Measurements from ENCODE around the gene PKP4. TPM values are rescaled to one million over a fixed set of nuclear protein-coding genes. Genes with fewer than 3 reads are reported as not detected.

The PKP4 gene
- total and polyA plus RNA-seq, 2 donors (not counting 1 experiment from before 2014, with no cell fraction given), result 44.5 to 56.3 TPM

GRCh38 chr2:158610059-158610458 is 153.3 kb downstream of the PKP4 start:
- H3K27ac ChIP-seq (ENCODE audit: insufficient read depth, low read length), result no peak overlapping the region
- no peaks in the 10 kb centered on the region for H3K36me3 ChIP-seq (ENCODE audit: control insufficient read depth, insufficient read depth, low read length)
- H2AFZ ChIP-seq (ENCODE audit: low read length), result no peak overlapping the region
- H3K9me3 ChIP-seq (ENCODE audit: control insufficient read depth, insufficient read depth, low read depth, low read length), result no peaks in the 10 kb centered on the region
- H3K4me3 ChIP-seq (replicated peaks in 1 of 4; ENCODE audit: control extremely low read depth in 1 of 4, insufficient read depth in 1 of 4, low read depth in 3 of 4, low read length in 4 of 4), result no peak overlapping the region
- H3K9ac ChIP-seq (ENCODE audit: insufficient read depth, low read length), result no peak overlapping the region
- no peaks in the 10 kb centered on the region for H4K20me1 ChIP-seq (ENCODE audit: control insufficient read depth, extremely low read depth, insufficient read depth, low read length)
- H3K27me3 ChIP-seq (ENCODE audit: control insufficient read depth, insufficient read depth, low read length), result no peaks in the 10 kb centered on the region
- no peaks in the 10 kb centered on the region for H3K4me1 ChIP-seq (ENCODE audit: control insufficient read depth, extremely low read depth, insufficient read depth, low read length)
- DNase-seq (ENCODE audit: low read depth in 2 of 2), result no peak
- no peak for TF ChIP-seq EZH2 (IDR thresholded peaks at IDR 0.05; ENCODE audit: low read length, missing control alignments)
- TF ChIP-seq, protein P1, sequence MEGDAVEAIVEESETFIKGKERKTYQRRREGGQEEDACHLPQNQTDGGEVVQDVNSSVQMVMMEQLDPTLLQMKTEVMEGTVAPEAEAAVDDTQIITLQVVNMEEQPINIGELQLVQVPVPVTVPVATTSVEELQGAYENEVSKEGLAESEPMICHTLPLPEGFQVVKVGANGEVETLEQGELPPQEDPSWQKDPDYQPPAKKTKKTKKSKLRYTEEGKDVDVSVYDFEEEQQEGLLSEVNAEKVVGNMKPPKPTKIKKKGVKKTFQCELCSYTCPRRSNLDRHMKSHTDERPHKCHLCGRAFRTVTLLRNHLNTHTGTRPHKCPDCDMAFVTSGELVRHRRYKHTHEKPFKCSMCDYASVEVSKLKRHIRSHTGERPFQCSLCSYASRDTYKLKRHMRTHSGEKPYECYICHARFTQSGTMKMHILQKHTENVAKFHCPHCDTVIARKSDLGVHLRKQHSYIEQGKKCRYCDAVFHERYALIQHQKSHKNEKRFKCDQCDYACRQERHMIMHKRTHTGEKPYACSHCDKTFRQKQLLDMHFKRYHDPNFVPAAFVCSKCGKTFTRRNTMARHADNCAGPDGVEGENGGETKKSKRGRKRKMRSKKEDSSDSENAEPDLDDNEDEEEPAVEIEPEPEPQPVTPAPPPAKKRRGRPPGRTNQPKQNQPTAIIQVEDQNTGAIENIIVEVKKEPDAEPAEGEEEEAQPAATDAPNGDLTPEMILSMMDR (conservative IDR thresholded peaks at IDR 0.05 in 1 of 2, IDR thresholded peaks at IDR 0.05 in 1 of 2; ENCODE audit: low read depth in 1 of 2, low read length in 2 of 2), result no peak
- no peak overlapping the region for H3K4me2 ChIP-seq (ENCODE audit: extremely low read depth, insufficient read depth, low read length)
- H3K79me2 ChIP-seq (ENCODE audit: control insufficient read depth, insufficient read depth, low read length), result no peaks in the 10 kb centered on the region

DNA sequence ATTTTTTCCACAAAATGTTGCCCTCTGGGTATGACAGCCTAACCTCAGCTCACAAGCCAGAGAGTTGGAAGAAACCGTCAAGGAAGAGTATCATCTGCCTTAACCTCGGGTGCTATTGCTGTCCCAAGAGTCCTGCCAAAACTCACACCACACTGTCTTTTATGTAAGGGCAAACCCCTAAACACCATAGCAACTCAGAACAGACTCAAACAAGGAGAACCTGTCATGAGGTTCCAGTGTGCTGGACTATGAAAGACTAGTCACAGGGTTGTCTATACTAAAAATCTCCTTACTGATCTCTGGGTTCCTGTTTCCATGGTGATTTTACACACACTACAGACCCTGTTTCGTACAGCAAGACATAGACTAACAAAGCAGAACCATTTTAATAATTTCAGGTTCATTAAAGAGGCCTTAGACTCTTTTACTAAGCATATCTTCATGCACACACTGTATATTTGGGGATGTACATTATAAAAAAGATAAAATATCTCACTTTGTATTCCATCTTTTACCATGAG is 159.8 kb downstream of the PKP4 start:
- Histone ChIP-seq H3K36me3 (ENCODE audit: control insufficient read depth, insufficient read depth, low read length) (peaks cover 2% of the 10 kb centered on the region), H3K9me3 (ENCODE audit: control insufficient read depth, insufficient read depth, low read depth, low read length) (no peaks in the 10 kb centered on the region), H3K79me2 (ENCODE audit: control insufficient read depth, insufficient read depth, low read length) (no peaks in the 10 kb centered on the region), H3K9ac (ENCODE audit: insufficient read depth, low read length) (no peak overlapping the region), H3K4me1 (ENCODE audit: control insufficient read depth, extremely low read depth, insufficient read depth, low read length) (no peaks in the 10 kb centered on the region), H4K20me1 (ENCODE audit: control insufficient read depth, extremely low read depth, insufficient read depth, low read length) (no peaks in the 10 kb centered on the region), H3K4me3 (replicated peaks in 1 of 4; ENCODE audit: control extremely low read depth in 1 of 4, insufficient read depth in 1 of 4, low read depth in 3 of 4, low read length in 4 of 4) (no peak overlapping the region), H3K27ac (ENCODE audit: insufficient read depth, low read length) (no peak overlapping the region), H2AFZ (ENCODE audit: low read length) (no peak overlapping the region), H3K27me3 (ENCODE audit: control insufficient read depth, insufficient read depth, low read length) (no peaks in the 10 kb centered on the region), H3K4me2 (ENCODE audit: extremely low read depth, insufficient read depth, low read length) (no peak overlapping the region)
- no peak for DNase-seq (ENCODE audit: low read depth in 2 of 2)
- TF ChIP-seq, protein P1 (conservative IDR thresholded peaks at IDR 0.05 in 1 of 2, IDR thresholded peaks at IDR 0.05 in 1 of 2; ENCODE audit: low read depth in 1 of 2, low read length in 2 of 2), result no peak
- TF ChIP-seq EZH2 (IDR thresholded peaks at IDR 0.05; ENCODE audit: low read length, missing control alignments), result no peak

GRCh38 chr2:158618891-158619490 is 162.2 kb downstream of the PKP4 start:
- Histone ChIP-seq H3K27me3 (ENCODE audit: control insufficient read depth, insufficient read depth, low read length) (no peaks in the 10 kb centered on the region), H3K9me3 (ENCODE audit: control insufficient read depth, insufficient read depth, low read depth, low read length) (no peaks in the 10 kb centered on the region), H3K4me3 (replicated peaks in 1 of 4; ENCODE audit: control extremely low read depth in 1 of 4, insufficient read depth in 1 of 4, low read depth in 3 of 4, low read length in 4 of 4) (no peak overlapping the region), H4K20me1 (ENCODE audit: control insufficient read depth, extremely low read depth, insufficient read depth, low read length) (no peaks in the 10 kb centered on the region), H3K4me2 (ENCODE audit: extremely low read depth, insufficient read depth, low read length) (no peak overlapping the region), H3K36me3 (ENCODE audit: control insufficient read depth, insufficient read depth, low read length) (peaks cover 4% of the 10 kb centered on the region), H3K9ac (ENCODE audit: insufficient read depth, low read length) (no peak overlapping the region), H3K27ac (ENCODE audit: insufficient read depth, low read length) (no peak overlapping the region), H2AFZ (ENCODE audit: low read length) (no peak overlapping the region), H3K4me1 (ENCODE audit: control insufficient read depth, extremely low read depth, insufficient read depth, low read length) (no peaks in the 10 kb centered on the region), H3K79me2 (ENCODE audit: control insufficient read depth, insufficient read depth, low read length) (no peaks in the 10 kb centered on the region)
- no peak for DNase-seq (ENCODE audit: low read depth in 2 of 2)
- TF ChIP-seq, protein P1 (conservative IDR thresholded peaks at IDR 0.05 in 1 of 2, IDR thresholded peaks at IDR 0.05 in 1 of 2; ENCODE audit: low read depth in 1 of 2, low read length in 2 of 2), result no peak
- no peak for TF ChIP-seq EZH2 (IDR thresholded peaks at IDR 0.05; ENCODE audit: low read length, missing control alignments)
